Ovary (tissue), 9 donors: ENCODE measurements around the gene ZNF845. TPM values are rescaled to one million over a fixed set of nuclear protein-coding genes. Genes with fewer than 3 reads are reported as not detected.
"Not testable (repeated sequence)": the region's sequence is repeated elsewhere in the genome, so short reads cannot be mapped to it uniquely, and the experiment has no call there.

Source experiments
- DNase-seq, 5 donors: peaks; one replicate each; pipeline ENCODE4 v3.0.0-alpha.2; 2019 to 2020
- H3K27ac ChIP-seq, 2 donors: fragments of 200-600 bp; one replicate each; pipeline versions ENCODE4 v1.5.1 to v1.8.0; 2019 to 2022
- H3K27me3 ChIP-seq: fragments of 200-600 bp; one replicate; pipeline ENCODE4 v1.8.0; 2022
- H3K36me3 ChIP-seq: fragments of 200-600 bp; sonication (generic); one replicate; pipeline ENCODE4 v1.5.1; 2019
- H3K4me1 ChIP-seq: one replicate; pipeline ENCODE4 v1.8.1; 2013; ENCODE audit warnings: mild to moderate bottlenecking, moderate library complexity; ENCODE audit not compliant: insufficient read depth
- H3K4me3 ChIP-seq: fragments of 200-600 bp; sonication (generic); one replicate; pipeline ENCODE4 v1.5.1; 2017
- H3K9me3 ChIP-seq, 2 donors: fragments of 200-600 bp in 1 of 2; sonication (generic) in 1 of 2; one replicate each; pipeline versions ENCODE4 v1.5.1 to v1.8.1; 2013 to 2019; ENCODE audit warnings: mild to moderate bottlenecking in 1 of 2, moderate library complexity in 1 of 2
- EP300 ChIP-seq: sonication (generic); formaldehyde crosslinking; IDR thresholded peaks from one replicate; pipeline ENCODE4 v1.6.1; 2017; ENCODE audit warnings: antibody characterized with exemption
- POLR2A ChIP-seq: fragments of 450-650 bp; IDR thresholded peaks from one replicate; pipeline ENCODE4 v1.6.1; 2017; ENCODE audit warnings: antibody characterized with exemption, mild to moderate bottlenecking, moderate library complexity
- WGBS, 3 donors: extraction: QIAGEN DNeasy Blood & Tissue Kit in 1 of 3; methylation state at CpG; one replicate each; pipeline versions ENCODE4 v1.1.5 to v1.1.7; 2013 to 2017; 5-methylcytosine and 5-hydroxymethylcytosine counted together
- intact Hi-C, 4 donors: fragments of 100-400 bp; cut with DNase I; formaldehyde crosslinking; loops; one replicate each; pipeline versions ENCODE4 v1.11.0 to v1.15.1; 2022 to 2023
- polyA plus RNA-seq, 2 donors: library from polyadenylated mRNA; stranded (reverse); fragments of 200-250 nt in 1 of 2; fragments of 350-450 nt in 1 of 2; fragmentation: Illumina TruSeq in 1 of 2; extraction: RNeasy Lipid Tissue Mini Kit (QIAGEN cat#74804) in 1 of 2; gene quantifications; one replicate each; pipeline ENCODE4 v1.2.3, GENCODE V29; 2013 to 2014
- total RNA-seq, 7 donors: library from RNA; depleted of rRNA in 2 of 7; stranded (reverse); fragments of >200 nt in 2 of 7; fragmentation: NEBNext Ultra II Directional in 3 of 7; extraction: Animal tissue kit (Norgen Biotek cat#: 25700) in 3 of 7; gene quantifications; one replicate each; pipeline versions ENCODE4 v1.1.0 to v1.2.4, GENCODE V29; 2016 to 2023
- TF ChIP-seq, protein P1 (sequence below), 3 donors: fragments of 450-650 bp in 2 of 3; fragments of 200-600 bp in 1 of 3; IDR thresholded peaks; one replicate each; pipeline versions ENCODE4 v1.5.1 to v1.8.0; 2016 to 2022; ENCODE audit warnings: antibody characterized with exemption in 3 of 3, mild to moderate bottlenecking in 1 of 3
- donor health status: DM: no; HTN: no; CAD: no; lungs with moderate emphysema.
- donor health status: DM: no; HTN: no; CAD: no.
- donor health status: Bipolar disorder and iron deficiency.
- donor health status: DM: yes; HTN: yes; CAD: no.
- donor health status: DM: no; HTN: no; CAD: no.
- donor health status: DM: yes; HTN: yes; CAD: no.

ZNF845 gene
- total and polyA plus RNA-seq, 9 donors = 3.1 to 8.2 (median 6.1) TPM

DNA sequence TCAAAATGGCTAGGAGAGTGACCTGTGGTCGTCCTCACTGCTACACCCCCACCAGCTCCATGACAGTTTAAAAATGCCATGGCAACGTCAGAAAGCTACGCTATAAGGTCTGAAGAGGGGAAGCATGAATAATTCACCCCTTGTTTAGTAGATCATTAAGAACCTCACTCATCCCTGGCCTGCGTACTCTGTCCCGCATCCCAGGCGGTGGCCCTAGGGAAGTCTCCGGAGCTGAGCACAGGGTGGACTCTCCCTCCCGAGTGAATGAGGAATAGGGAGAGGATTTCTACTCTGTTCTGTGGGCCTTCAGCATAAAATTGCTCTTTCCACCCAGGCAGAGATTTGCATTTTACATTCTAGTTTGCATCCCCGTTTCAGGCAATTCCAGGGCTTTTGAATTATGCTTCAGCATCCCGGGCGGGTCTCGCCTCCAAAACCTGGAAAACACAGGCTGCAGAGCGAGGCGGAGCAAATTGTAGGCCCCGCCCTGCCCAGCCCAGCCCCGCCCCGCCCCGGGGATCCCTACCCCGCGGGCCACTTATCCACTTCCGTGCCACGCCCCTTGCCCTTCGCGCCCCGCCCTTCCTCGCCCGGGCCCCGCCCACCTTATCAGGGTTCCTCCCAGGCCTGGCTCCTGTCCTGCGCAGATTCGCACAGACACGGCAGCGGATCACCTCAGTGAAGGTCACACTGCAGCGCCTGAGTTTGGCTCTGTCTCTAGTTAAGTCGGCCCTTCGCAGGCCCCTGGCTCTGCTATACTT is 24.5 kb downstream of the ZNF845 start:
- intact Hi-C loops = no loop called here
- 53 to 72% (median 58%) methylated on average over 34 to 35 of the region's 35 CpGs for WGBS, 3 donors
- no peak for DNase-seq
- H3K4me1 ChIP-seq = no peaks in the 10 kb centered on the region
- peaks cover 0 to 8% of the 10 kb centered on the region in 2 donors for H3K9me3 ChIP-seq
- no peak overlapping the region for H3K27ac ChIP-seq
- H3K36me3 ChIP-seq = no peaks in the 10 kb centered on the region
- TF ChIP-seq POLR2A (no peak), EP300 (no peak)
- TF ChIP-seq, protein P1, sequence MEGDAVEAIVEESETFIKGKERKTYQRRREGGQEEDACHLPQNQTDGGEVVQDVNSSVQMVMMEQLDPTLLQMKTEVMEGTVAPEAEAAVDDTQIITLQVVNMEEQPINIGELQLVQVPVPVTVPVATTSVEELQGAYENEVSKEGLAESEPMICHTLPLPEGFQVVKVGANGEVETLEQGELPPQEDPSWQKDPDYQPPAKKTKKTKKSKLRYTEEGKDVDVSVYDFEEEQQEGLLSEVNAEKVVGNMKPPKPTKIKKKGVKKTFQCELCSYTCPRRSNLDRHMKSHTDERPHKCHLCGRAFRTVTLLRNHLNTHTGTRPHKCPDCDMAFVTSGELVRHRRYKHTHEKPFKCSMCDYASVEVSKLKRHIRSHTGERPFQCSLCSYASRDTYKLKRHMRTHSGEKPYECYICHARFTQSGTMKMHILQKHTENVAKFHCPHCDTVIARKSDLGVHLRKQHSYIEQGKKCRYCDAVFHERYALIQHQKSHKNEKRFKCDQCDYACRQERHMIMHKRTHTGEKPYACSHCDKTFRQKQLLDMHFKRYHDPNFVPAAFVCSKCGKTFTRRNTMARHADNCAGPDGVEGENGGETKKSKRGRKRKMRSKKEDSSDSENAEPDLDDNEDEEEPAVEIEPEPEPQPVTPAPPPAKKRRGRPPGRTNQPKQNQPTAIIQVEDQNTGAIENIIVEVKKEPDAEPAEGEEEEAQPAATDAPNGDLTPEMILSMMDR (IDR thresholded peaks at IDR 0.05) = no peak
- H3K27me3 ChIP-seq = no peaks in the 10 kb centered on the region
- no peak overlapping the region for H3K4me3 ChIP-seq

DNA sequence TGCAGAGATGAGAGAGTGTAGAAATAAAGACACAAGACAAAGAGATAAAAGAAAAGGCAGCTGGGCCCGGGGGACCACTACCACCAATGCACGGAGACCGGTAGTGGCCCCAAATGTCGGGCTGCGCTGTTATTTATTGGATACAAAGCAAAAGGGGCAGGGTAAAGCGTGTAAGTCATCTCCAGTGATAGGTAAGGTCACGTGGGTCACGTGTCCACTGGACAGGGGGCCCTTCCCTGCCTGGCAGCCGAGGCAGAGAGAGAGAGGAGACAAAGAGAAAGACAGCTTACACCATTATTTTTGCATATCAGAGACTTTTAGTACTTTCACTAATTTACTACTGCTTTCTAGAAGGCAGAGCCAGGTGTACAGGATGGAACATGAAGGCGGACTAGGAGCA is 26.5 kb downstream of the ZNF845 start:
- H3K27ac ChIP-seq, H3K4me3 ChIP-seq, H3K4me1 ChIP-seq, H3K36me3 ChIP-seq, intact Hi-C loops, DNase-seq, H3K27me3 ChIP-seq, H3K9me3 ChIP-seq: not testable (repeated sequence)
- 70 to 94% (median 80%) methylated on average over 6 to 10 of the region's 10 CpGs for WGBS, 3 donors

DNA sequence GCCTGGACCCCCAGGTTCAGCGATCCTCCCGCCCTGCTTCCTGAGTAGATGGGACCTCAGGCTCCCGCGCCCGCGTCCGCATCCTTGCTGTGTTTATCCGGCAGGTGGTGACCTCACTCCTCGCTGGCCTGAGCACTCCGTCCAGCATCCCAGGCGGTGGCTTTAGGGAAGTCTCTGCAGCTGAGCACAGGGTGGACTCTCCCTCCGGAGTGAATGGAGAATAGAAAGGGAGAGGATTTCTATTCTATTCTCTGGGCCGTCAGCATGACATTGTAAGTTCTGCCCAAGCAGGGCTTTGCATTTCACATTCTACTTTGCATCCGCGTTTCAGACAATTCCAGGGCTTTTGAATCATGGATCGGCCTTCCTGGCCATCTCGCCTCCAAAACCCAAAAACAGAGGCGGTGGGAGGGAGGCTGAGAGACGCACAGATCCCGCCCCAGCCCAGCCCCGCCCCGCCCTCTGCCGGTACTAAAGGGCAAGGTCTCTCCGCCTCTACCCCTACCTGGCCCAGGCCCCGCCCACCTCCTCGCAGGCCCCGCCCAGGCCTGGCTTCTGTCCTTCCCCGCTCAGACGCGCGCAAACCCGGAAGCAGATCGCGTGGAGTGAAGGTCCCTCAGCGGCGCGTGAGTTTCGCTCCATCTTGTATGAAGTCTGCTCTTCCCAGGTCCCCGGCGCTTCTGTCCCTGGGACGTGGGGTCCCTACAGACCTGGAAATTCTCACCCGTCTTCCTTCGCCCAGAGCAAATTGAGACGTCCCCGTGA is 31.8 kb downstream of the ZNF845 start, which contains the start of gene ZNF525:
TSS of gene ZNF525 (plus strand) at position 572 of the 765 bp plus-strand sequence. CDS start 6,577 bp downstream, outside the sequence.
- H3K36me3 ChIP-seq = no peaks in the 10 kb centered on the region
- WGBS, 3 donors = 0 to 1% (median 0%) methylated on average over 33 to 45 of the region's 45 CpGs
- DNase-seq = peak; percentile 89 to 96 (median 94)
- TF ChIP-seq, protein P1 (IDR thresholded peaks at IDR 0.05) = peak in 1 of 3 donors; percentile 17
- no peak for TF ChIP-seq POLR2A
- intact Hi-C loops = no loop called here
- H3K4me3 ChIP-seq = peak within 1 kb of the TSS; percentile 66
- no peaks in the 10 kb centered on the region for H3K9me3 ChIP-seq
- no peaks in the 10 kb centered on the region for H3K27me3 ChIP-seq
- H3K27ac ChIP-seq = peak within 1 kb of the TSS; percentile 47 to 76
- H3K4me1 ChIP-seq = no peaks in the 10 kb centered on the region

DNA sequence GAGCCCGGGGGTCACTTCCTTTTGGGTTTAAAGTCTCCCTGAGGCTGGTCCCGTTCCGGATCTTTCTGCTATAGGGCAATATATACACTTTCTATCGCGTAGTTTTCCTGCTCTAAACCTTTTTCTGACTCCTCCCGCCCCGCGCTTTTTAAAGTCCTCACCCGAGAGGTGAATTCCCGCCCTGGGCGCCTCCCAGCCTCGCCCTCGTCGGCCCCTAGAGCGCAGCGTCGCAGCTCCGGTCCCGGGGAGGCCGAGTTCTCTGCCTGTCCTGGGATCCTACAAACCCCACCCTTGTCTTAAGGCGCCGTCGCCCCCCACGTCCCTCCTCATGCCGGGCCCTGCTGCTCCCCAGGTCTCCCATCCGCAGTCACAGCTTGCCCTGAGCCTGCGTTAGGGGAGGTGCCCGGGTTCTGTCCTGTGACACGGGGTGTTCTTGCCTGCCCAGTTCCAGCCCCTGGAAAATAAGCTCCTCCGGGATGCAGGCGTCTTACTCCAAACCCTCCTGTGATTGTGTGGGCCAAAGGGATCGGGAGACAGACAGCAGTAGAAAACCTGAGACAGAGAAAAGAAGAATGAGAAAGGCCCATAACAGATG is 32.4 kb downstream of the ZNF845 start:
- TF ChIP-seq EP300 = no peak
- TF ChIP-seq, protein P1 (IDR thresholded peaks at IDR 0.05) = no peak
- no peak for TF ChIP-seq POLR2A
- peak overlapping the region; percentile 66 for H3K4me3 ChIP-seq
- H3K27ac ChIP-seq = peak overlapping the region; percentile 33 to 76
- H3K36me3 ChIP-seq = no peaks in the 10 kb centered on the region
- 0 to 1% (median 0%) methylated on average over 23 to 32 of the region's 32 CpGs for WGBS, 3 donors
- H3K9me3 ChIP-seq = no peaks in the 10 kb centered on the region
- intact Hi-C loops = no loop called here
- no peaks in the 10 kb centered on the region for H3K4me1 ChIP-seq
- no peaks in the 10 kb centered on the region for H3K27me3 ChIP-seq
- DNase-seq = peak in 2 of 5 donors; percentile 36 to 56
